GM13977 (cell line): ENCODE data around the gene ANKRD55.
"Not testable (repeated sequence)": the region's sequence is repeated elsewhere in the genome, so short reads cannot be mapped to it uniquely, and the experiment has no call there.

Experiments
- DNase-seq: peaks from one replicate; pipeline ENCODE4 v3.0.0; 2012; ENCODE audit warnings: low spot score
- in situ Hi-C: fragments of 300-500 bp; cut with MboI; formaldehyde crosslinking; loops from one replicate; pipeline ENCODE4 v1.12.0; 2022; ENCODE audit warnings: low sequenced_read_pairs, low pct_unique_long_range_greater_than_20kb, mixed read lengths, inconsistent platforms; ENCODE audit not compliant: unreplicated experiment
- TF ChIP-seq, protein P1 (sequence below): IDR thresholded peaks from 2 replicates; pipeline ENCODE4 v1.5.1; 2012; ENCODE audit warnings: mild to moderate bottlenecking, control low read depth; ENCODE audit not compliant: insufficient read depth; ENCODE audit errors: extremely low read depth, missing control alignments

The ANKRD55 gene

DNA sequence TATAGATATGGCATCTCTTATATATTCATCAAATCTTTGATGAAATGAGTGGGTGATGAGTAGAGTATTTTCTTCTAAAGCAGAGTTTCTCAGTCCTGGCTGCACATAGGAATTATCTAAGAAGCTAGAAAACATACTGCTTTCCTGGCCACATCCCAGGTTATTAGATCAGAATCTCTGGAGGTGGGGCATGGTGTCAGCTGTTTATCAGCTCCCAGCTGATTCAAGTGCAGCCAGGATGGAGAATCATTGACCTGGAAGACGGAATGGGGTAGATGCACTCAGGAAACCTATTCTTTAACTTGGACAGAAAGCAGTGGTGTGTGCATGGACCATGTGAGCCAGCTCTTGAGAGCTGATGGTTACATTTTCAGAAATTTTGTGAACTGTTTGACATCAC is 130.2 kb downstream of the ANKRD55 start:
- in situ Hi-C loops: no loop called here
- TF ChIP-seq, protein P1, sequence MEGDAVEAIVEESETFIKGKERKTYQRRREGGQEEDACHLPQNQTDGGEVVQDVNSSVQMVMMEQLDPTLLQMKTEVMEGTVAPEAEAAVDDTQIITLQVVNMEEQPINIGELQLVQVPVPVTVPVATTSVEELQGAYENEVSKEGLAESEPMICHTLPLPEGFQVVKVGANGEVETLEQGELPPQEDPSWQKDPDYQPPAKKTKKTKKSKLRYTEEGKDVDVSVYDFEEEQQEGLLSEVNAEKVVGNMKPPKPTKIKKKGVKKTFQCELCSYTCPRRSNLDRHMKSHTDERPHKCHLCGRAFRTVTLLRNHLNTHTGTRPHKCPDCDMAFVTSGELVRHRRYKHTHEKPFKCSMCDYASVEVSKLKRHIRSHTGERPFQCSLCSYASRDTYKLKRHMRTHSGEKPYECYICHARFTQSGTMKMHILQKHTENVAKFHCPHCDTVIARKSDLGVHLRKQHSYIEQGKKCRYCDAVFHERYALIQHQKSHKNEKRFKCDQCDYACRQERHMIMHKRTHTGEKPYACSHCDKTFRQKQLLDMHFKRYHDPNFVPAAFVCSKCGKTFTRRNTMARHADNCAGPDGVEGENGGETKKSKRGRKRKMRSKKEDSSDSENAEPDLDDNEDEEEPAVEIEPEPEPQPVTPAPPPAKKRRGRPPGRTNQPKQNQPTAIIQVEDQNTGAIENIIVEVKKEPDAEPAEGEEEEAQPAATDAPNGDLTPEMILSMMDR: no peak
- DNase-seq: no peak

DNA sequence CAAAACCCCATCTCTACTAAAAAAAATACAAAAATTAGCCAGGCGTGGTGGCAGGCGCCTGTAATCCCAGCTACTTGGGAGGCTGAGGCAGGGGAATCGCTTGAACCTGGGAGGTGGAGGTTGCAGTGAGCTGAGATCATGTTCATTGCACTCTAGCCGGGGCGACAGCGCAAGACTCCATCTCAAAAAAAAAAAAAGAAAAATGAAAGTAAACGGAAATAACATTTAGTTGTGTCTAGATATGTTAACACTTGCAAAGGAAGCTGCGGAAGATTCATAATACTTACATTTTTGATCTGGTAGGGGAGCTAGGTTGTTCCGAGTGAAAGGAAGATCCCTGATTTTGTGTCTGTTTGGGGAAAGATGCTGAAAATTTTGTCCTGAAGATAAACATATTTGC is 130.9 kb downstream of the ANKRD55 start:
- in situ Hi-C loops, DNase-seq: not testable (repeated sequence)

DNA sequence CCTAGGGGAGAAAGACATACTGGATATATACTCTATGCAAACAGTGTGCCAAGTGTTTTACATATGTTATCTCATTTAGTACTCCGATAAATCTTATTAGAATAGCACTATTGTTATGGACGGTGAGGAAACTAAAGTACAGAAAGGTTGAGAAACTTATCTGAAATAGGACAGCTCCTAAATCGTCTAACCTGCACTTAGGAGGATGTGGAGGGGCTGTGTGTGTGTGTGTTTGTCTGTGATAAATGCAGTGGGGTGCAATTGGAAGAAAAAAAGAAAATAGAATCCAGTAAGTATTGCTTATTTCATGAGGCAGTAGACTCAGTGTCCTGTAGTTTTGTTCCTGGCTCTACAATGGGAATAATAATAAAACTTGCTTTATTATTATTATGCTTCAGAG is 131.9 kb downstream of the ANKRD55 start:
- in situ Hi-C loops: no loop called here
- TF ChIP-seq, protein P1: no peak
- DNase-seq: no peak

DNA sequence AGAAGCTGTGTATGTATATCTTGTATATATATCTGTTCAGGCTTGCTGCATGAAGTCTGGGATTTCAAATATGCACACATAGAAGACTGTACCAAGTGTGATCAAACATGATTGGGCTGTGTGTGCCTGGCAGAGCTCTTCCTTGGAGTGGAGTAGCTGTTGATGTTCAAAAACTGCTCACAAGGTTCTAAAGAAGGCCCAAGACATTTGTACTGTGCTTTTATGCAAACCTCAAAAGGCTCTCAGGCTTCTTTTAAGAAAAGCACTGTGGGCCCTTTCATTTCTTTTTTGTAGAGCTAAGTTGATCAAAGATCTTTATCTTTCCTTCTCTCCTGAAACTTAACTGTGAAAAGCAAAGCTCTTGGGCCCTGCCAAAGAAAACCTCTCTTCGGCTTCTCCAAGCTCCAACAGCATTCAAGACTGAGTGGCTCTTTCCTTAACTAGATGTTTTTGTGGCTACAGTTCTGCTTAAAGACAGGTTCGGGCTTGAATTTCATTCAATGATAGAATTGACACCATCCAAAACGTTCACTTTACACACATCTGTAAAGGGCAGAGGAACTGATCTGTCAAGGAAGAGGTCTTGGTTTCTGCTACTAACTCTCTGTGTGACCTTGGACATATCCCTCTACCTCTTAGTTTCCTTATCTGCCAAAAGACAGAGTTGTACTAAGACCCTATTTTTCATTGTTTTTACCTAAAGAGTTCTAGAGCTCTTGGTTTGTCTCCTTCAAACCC is 132.5 kb downstream of the ANKRD55 start:
- TF ChIP-seq, protein P1: no peak
- DNase-seq: no peak
- in situ Hi-C loops: no loop called here

DNA sequence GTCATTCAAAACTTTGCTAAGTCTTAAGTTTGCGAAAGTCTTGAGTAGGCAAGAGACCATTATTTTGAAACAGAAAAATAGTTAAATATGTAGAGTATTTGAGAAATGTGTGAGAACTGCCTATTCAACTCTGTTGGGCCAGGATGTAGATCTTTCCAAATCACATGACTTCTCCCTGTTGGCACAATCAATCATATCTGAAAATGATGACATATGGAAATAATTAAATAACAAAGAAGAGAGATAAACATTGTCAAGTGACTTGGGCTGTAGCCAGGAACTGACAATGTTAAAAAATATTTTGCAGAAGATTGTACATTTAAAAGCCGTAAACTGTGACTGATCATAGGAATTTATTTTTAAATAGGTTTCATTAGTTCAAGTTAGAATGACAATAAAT is 133.8 kb downstream of the ANKRD55 start:
- DNase-seq: no peak
- in situ Hi-C loops: no loop called here
- TF ChIP-seq, protein P1: no peak

DNA sequence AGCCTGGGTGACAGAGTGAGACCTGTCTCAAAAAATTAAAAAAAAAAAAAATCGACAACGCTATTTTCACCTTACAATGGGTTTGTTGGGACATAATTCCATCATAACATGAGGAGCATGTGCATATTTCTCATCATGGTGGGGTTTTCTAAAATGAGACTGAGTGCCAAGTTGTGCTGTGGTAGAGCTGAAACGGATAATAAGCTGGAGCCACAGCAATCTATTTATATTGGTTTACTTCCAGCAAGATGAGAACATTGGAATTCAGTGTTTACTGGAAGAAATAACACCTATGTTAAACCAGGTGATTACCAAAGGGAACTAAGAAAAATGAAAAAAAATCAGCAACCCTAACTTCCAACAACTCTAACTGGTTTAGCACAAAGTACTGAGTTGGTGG is 136.1 kb downstream of the ANKRD55 start:
- TF ChIP-seq, protein P1: no peak
- in situ Hi-C loops: no loop called here
- DNase-seq: no peak

DNA sequence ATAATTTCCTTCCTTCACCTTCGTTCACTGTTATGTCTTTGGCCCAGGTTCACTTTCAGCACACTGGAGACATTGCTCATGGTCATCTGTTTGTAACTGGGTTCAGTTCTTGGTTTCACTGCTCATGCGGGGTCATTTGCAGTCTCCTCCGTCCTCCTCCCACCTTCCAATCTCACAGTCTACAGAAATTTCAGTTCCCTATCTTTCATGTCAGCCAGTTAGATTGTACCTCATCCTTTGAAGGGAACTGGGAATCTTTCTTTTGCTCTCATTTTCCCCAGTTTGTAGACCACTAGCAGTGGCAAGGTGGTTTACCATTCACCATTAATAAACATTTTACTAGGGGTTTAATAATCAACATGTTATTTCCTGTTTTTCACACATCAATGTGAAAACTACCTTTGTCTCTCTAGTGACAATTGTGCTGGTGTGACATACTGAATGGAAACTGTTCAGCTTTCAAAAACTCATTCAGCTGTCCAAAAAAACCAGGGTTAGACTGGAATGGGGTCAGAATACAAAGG is 137.5 kb downstream of the ANKRD55 start:
- in situ Hi-C loops: no loop called here
- TF ChIP-seq, protein P1: no peak
- peak; percentile 44 for DNase-seq
